Measurements from ENCODE around the gene PDE5A. TPM values are rescaled to one million over a fixed set of nuclear protein-coding genes. Genes with fewer than 3 reads are reported as not detected.

Gene PDE5A
- polyA plus RNA-seq, 1 of the 3 experiments (the other 2 are of a cell fraction): 6.4 TPM

GRCh38 chr4:119666653-119667091 lies 38.1 kb upstream of the PDE5A start:
- H3K79me2 ChIP-seq (ENCODE audit: insufficient read depth): no peaks in the 10 kb centered on the region
- no peak for DNase-seq
- H3F3A ChIP-seq (replicated peaks; ENCODE audit: insufficient read depth): no peaks in the 10 kb centered on the region
- no peak overlapping the region for H3K4me2 ChIP-seq
- no peak for TF ChIP-seq USF1 (IDR thresholded peaks at IDR 0.05; ENCODE audit: borderline replicate concordance, low read depth)
- TF ChIP-seq RAD21 (IDR thresholded peaks at IDR 0.05; ENCODE audit: low read length): no peak
- TF ChIP-seq FOXJ3 (CRISPR knock-in tag; IDR thresholded peaks at IDR 0.05): no peak
- no peak for TF ChIP-seq MXI1 (IDR thresholded peaks at IDR 0.05; ENCODE audit: low read depth, low read length)
- no peak for TF ChIP-seq FOSL2 (IDR thresholded peaks at IDR 0.05; ENCODE audit: borderline replicate concordance, low read depth)
- TF ChIP-seq YY1 (IDR thresholded peaks at IDR 0.05; ENCODE audit: low read depth): no peak
- TF ChIP-seq NRF1 (IDR thresholded peaks at IDR 0.05; ENCODE audit: low read depth, low read length): no peak
- TF ChIP-seq JUND (IDR thresholded peaks at IDR 0.05): no peak
- no peak for TF ChIP-seq RCOR1 (IDR thresholded peaks at IDR 0.05; ENCODE audit: low read length)
- no peak for TF ChIP-seq EZH2phosphoT487 (IDR thresholded peaks at IDR 0.05; ENCODE audit: borderline replicate concordance, low read depth)
- TF ChIP-seq MAX (IDR thresholded peaks at IDR 0.05; ENCODE audit: low read depth): no peak
- TF ChIP-seq REST (IDR thresholded peaks at IDR 0.05; ENCODE audit: low read depth, low read length): no peak
- no peak for TF ChIP-seq POLR2AphosphoS5 (IDR thresholded peaks at IDR 0.05; ENCODE audit: low read depth, low read length)
- TF ChIP-seq USF2 (IDR thresholded peaks at IDR 0.05; ENCODE audit: borderline replicate concordance, low read depth, low read length): no peak
- H2AFZ ChIP-seq (ENCODE audit: low read depth): no peak overlapping the region
- no peaks in the 10 kb centered on the region for H3K9me2 ChIP-seq
- no peak overlapping the region for H3K9ac ChIP-seq
- no peaks in the 10 kb centered on the region for H3K36me3 ChIP-seq (replicated peaks in 1 of 2; ENCODE audit: control insufficient read depth in 1 of 2, insufficient read depth in 2 of 2, low read length in 1 of 2)
- H3K4me3 ChIP-seq (ENCODE audit: low read depth in 2 of 2, low read length in 1 of 2): no peak overlapping the region
- no peaks in the 10 kb centered on the region for H4K20me1 ChIP-seq (ENCODE audit: insufficient read depth)
- H3K27me3 ChIP-seq (ENCODE audit: insufficient read depth): no peaks in the 10 kb centered on the region
- H3K4me1 ChIP-seq (ENCODE audit: control insufficient read depth in 1 of 2, insufficient read depth in 2 of 2, low read depth in 1 of 2, low read length in 1 of 2): peaks cover 4 to 5% of the 10 kb centered on the region in 2 experiments; a peak in 2 of 4 replicates
- no peaks in the 10 kb centered on the region for H3K9me3 ChIP-seq
- WGBS (ENCODE audit: low lambda C conversion rate): 75% methylated on average over 1 of the region's 1 CpG
- no peak overlapping the region for H3K27ac ChIP-seq (ENCODE audit: low read depth in 2 of 2, low read length in 1 of 2)
- ChIA-PET CTCF (interaction anchor here (2.2 kb wide), 1 partner anchor 38 kb away, joined by 6 read pairs; the partner anchor contains the start of gene PDE5A), POLR2A (no interaction called here)

Data from SK-N-SH (cell line).